ENCODE data around the gene SCRN2. TPM values are rescaled to one million over a fixed set of nuclear protein-coding genes. Genes with fewer than 3 reads are reported as not detected.
A peak's percentile ranks its signal among the peaks of the same experiment; 100 is the strongest.

Gene SCRN2
- polyA plus RNA-seq, 1 donor, result 109 TPM

- no peaks in the 10 kb centered on the region for H3K4me1 ChIP-seq (ENCODE audit: control insufficient read depth, insufficient read depth, low read length)
- H3K9me3 ChIP-seq (ENCODE audit: control insufficient read depth, low read depth, low read length), result no peaks in the 10 kb centered on the region
- peak overlapping the region; percentile 10 for H3K4me3 ChIP-seq (ENCODE audit: low read length)
- WGBS (ENCODE audit: insufficient coverage, low lambda C conversion rate), result no CpG with 5 or more reads among the region's 70 CpGs
- DNase-seq, result peak in 1 of 2 donors; percentile 32
- peaks cover 57% of the 10 kb centered on the region for H3K27me3 ChIP-seq (ENCODE audit: control insufficient read depth, insufficient read depth, low read length)
- H3K27ac ChIP-seq (ENCODE audit: low read length), result no peak overlapping the region
- no peaks in the 10 kb centered on the region for H3K36me3 ChIP-seq (ENCODE audit: control insufficient read depth, insufficient read depth, low read length)
Measured at GRCh38 chr17:47789611-47790561, 51.2 kb downstream of the SCRN2 start.

Other genes with a start within 250 kb of the SCRN2 start
- gene KPNB1, start 191.4 kb downstream of the SCRN2 start, polyA plus RNA-seq, result 164 TPM
- gene TBKBP1, start 147.1 kb downstream of the SCRN2 start, polyA plus RNA-seq, result 11.5 TPM
- 0.28 TPM for gene TBX21, start 108.0 kb downstream of the SCRN2 start, polyA plus RNA-seq
- 19.9 TPM for gene OSBPL7, start 19.5 kb downstream of the SCRN2 start, polyA plus RNA-seq
- 48.4 TPM for gene MRPL10, start 9.7 kb downstream of the SCRN2 start, polyA plus RNA-seq
- 1.5 TPM for gene LRRC46, start 9.6 kb downstream of the SCRN2 start, polyA plus RNA-seq
- gene SP6, start 9.9 kb upstream of the SCRN2 start, polyA plus RNA-seq, result 1.4 TPM
- gene SP2, start 55.0 kb upstream of the SCRN2 start, polyA plus RNA-seq, result 17.9 TPM
- gene PNPO, start 100.3 kb upstream of the SCRN2 start, polyA plus RNA-seq, result 38.7 TPM
- 133 TPM for gene PRR15L, start 116.6 kb upstream of the SCRN2 start, polyA plus RNA-seq
- gene CDK5RAP3, start 129.8 kb upstream of the SCRN2 start, polyA plus RNA-seq, result 200 TPM
- gene COPZ2, start 196.5 kb upstream of the SCRN2 start, polyA plus RNA-seq, result 13.2 TPM
- gene NFE2L1, start 207.1 kb upstream of the SCRN2 start, polyA plus RNA-seq, result 78.8 TPM